Measurements from ENCODE around the gene MAN2B1. TPM values are rescaled to one million over a fixed set of nuclear protein-coding genes. Genes with fewer than 3 reads are reported as not detected.

The MAN2B1 gene
- total and polyA plus RNA-seq, 2 of the 13 experiments (the other 11 are each of a cell fraction or from before 2014, with no cell fraction given), result 23.6 to 23.8 TPM

DNA sequence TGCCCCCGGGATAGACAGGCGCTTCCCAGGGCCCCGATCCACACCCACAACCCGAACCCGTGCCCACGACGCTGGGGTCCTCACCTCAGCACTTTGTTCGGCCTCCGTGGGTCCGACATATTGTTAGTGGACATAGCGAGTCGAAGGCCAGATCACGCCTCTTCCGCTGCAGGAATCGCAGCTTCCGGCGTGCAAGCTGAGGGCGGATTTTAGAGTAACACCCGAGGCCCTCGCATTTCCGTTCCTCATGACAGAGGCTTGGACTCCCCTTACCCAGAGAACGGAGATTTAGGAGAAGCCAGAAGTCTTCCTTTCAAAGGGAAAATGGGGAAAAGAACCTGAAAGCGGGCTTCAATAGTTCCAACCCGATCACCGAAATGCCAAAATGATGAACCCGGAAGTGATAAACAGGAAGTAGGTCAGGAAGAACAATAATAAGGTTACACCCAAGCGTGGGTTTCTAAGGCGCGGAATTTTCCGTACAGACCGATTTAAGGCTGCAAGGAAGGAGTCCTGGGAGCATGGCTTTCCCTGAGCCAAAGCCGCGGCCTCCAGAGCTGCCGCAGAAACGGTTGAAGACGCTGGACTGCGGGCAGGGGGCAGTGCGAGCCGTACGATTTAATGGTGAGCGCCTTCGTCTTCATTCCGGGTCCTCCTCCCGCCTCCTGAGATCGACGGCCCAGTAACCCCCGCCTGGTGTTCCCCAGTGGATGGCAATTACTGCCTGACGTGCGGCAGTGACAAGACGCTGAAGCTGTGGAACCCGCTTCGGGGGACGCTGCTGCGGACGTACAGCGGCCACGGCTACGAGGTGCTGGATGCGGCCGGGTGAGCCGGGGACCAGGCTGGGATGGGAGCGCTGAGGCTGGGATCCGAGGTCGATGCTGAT, 3.0 kb upstream of the MAN2B1 start (continued):
- TF ChIP-seq, protein P1, sequence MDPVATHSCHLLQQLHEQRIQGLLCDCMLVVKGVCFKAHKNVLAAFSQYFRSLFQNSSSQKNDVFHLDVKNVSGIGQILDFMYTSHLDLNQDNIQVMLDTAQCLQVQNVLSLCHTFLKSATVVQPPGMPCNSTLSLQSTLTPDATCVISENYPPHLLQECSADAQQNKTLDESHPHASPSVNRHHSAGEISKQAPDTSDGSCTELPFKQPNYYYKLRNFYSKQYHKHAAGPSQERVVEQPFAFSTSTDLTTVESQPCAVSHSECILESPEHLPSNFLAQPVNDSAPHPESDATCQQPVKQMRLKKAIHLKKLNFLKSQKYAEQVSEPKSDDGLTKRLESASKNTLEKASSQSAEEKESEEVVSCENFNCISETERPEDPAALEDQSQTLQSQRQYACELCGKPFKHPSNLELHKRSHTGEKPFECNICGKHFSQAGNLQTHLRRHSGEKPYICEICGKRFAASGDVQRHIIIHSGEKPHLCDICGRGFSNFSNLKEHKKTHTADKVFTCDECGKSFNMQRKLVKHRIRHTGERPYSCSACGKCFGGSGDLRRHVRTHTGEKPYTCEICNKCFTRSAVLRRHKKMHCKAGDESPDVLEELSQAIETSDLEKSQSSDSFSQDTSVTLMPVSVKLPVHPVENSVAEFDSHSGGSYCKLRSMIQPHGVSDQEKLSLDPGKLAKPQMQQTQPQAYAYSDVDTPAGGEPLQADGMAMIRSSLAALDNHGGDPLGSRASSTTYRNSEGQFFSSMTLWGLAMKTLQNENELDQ (CRISPR knock-in tag; IDR thresholded peaks at IDR 0.05; ENCODE audit: borderline replicate concordance), result no peak
- no peak for TF ChIP-seq MATR3 (CRISPR knock-in tag; IDR thresholded peaks at IDR 0.05)
- TF ChIP-seq, protein P2, sequence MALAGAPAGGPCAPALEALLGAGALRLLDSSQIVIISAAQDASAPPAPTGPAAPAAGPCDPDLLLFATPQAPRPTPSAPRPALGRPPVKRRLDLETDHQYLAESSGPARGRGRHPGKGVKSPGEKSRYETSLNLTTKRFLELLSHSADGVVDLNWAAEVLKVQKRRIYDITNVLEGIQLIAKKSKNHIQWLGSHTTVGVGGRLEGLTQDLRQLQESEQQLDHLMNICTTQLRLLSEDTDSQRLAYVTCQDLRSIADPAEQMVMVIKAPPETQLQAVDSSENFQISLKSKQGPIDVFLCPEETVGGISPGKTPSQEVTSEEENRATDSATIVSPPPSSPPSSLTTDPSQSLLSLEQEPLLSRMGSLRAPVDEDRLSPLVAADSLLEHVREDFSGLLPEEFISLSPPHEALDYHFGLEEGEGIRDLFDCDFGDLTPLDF (CRISPR knock-in tag; IDR thresholded peaks at IDR 0.05), result 0 out of 2 replicates have a peak, but pooled peaks have one; percentile 41
- TF ChIP-seq STAG1 (CRISPR knock-in tag; IDR thresholded peaks at IDR 0.05), result no peak
- TF ChIP-seq PCBP1 (IDR thresholded peaks at IDR 0.05; ENCODE audit: borderline replicate concordance, low read depth, low read length), result 0 out of 2 replicates have a peak, but pooled peaks have one; percentile 35
- TF ChIP-seq ZNF460 (CRISPR knock-in tag; IDR thresholded peaks at IDR 0.05; ENCODE audit: borderline replicate concordance), result no peak
- no peak for TF ChIP-seq SRF (IDR thresholded peaks at IDR 0.05; ENCODE audit: low read depth, low read length)
- TF ChIP-seq NFRKB (IDR thresholded peaks at IDR 0.05), result no peak
- no peak for TF ChIP-seq SALL2 (CRISPR knock-in tag; IDR thresholded peaks at IDR 0.05)
- peak; percentile 6; the same call in 1 of the 2 replicates for TF ChIP-seq MAF1 (CRISPR knock-in tag; IDR thresholded peaks at IDR 0.05; ENCODE audit: borderline replicate concordance)
- TF ChIP-seq, protein P3, sequence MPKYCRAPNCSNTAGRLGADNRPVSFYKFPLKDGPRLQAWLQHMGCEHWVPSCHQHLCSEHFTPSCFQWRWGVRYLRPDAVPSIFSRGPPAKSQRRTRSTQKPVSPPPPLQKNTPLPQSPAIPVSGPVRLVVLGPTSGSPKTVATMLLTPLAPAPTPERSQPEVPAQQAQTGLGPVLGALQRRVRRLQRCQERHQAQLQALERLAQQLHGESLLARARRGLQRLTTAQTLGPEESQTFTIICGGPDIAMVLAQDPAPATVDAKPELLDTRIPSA (CRISPR knock-in tag; IDR thresholded peaks at IDR 0.05; ENCODE audit: borderline replicate concordance), result 0 out of 2 replicates have a peak, but pooled peaks have one; percentile 54
- no peak for TF ChIP-seq CEBPB (IDR thresholded peaks at IDR 0.05; ENCODE audit: borderline replicate concordance, low read depth, low read length)
- TF ChIP-seq ATF7 (IDR thresholded peaks at IDR 0.05), result no peak
- 0 out of 2 replicates have a peak, but pooled peaks have one; percentile 16 for TF ChIP-seq ATF7 (CRISPR knock-in tag; IDR thresholded peaks at IDR 0.05)
- TF ChIP-seq JUND (CRISPR knock-in tag; IDR thresholded peaks at IDR 0.05), result no peak
- TF ChIP-seq ZNF432 (CRISPR knock-in tag; IDR thresholded peaks at IDR 0.05; ENCODE audit: borderline replicate concordance), result no peak
- TF ChIP-seq ZNF792 (CRISPR knock-in tag; IDR thresholded peaks at IDR 0.05), result no peak
- TF ChIP-seq CBFB (CRISPR knock-in tag; IDR thresholded peaks at IDR 0.05), result no peak
- TF ChIP-seq TAF1 (CRISPR knock-in tag; IDR thresholded peaks at IDR 0.05), result peak; percentile 77
- no peak; the same call in 1 of the 2 replicates for TF ChIP-seq ZFP37 (CRISPR knock-in tag; IDR thresholded peaks at IDR 0.05; ENCODE audit: borderline replicate concordance)
- TF ChIP-seq ZNF660 (CRISPR knock-in tag; IDR thresholded peaks at IDR 0.05; ENCODE audit: borderline replicate concordance, low read depth), result no peak
- no peak for TF ChIP-seq HNF4A (CRISPR knock-in tag; IDR thresholded peaks at IDR 0.05)
- no peak for TF ChIP-seq MAFG (CRISPR knock-in tag; IDR thresholded peaks at IDR 0.05)
- TF ChIP-seq GATAD1 (CRISPR knock-in tag; IDR thresholded peaks at IDR 0.05), result peak; percentile 97
- peak; percentile 39 for TF ChIP-seq PCBP2 (optimal IDR thresholded peaks at IDR 0.05; ENCODE audit: low read depth, low read length, poor library complexity, severe bottlenecking)
- TF ChIP-seq, protein P4, sequence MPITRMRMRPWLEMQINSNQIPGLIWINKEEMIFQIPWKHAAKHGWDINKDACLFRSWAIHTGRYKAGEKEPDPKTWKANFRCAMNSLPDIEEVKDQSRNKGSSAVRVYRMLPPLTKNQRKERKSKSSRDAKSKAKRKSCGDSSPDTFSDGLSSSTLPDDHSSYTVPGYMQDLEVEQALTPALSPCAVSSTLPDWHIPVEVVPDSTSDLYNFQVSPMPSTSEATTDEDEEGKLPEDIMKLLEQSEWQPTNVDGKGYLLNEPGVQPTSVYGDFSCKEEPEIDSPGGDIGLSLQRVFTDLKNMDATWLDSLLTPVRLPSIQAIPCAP (CRISPR knock-in tag; IDR thresholded peaks at IDR 0.05; ENCODE audit: low read depth), result peak; percentile 50; the same call in 1 of the 2 replicates
- TF ChIP-seq ZNF841 (CRISPR knock-in tag; IDR thresholded peaks at IDR 0.05; ENCODE audit: borderline replicate concordance), result 0 out of 2 replicates have a peak, but pooled peaks have one; percentile 9

Data from HepG2 (cell line).